ENCODE results near the gene ZNF385C.
"Not testable (repeated sequence)": the region's sequence is repeated elsewhere in the genome, so short reads cannot be mapped to it uniquely, and the experiment has no call there.

ZNF385C gene

GRCh38 chr17:42097691-42098631 is at the start of gene ZNF385C:
ZNF385C (minus strand) TSS chr17:42098473; CDS start chr17:42063056, 35,417 bp downstream.
- DNase-seq, result peak; percentile 48

- no peak for DNase-seq
Observed at GRCh38 chr17:42146911-42147607, 48.8 kb upstream of the ZNF385C start.

- not testable (repeated sequence) for DNase-seq
Observed at GRCh38 chr17:42143138-42143537, 44.9 kb upstream of the ZNF385C start.

- no peak for DNase-seq
Observed at GRCh38 chr17:42142371-42142896, 44.2 kb upstream of the ZNF385C start.

GRCh38 chr17:42141382-42141781 is 43.1 kb upstream of the ZNF385C start:
- DNase-seq, result no peak

GRCh38 chr17:42140690-42141089 is 42.4 kb upstream of the ZNF385C start:
- not testable (repeated sequence) for DNase-seq

GRCh38 chr17:42138749-42139492 is 40.6 kb upstream of the ZNF385C start:
- no peak for DNase-seq

- DNase-seq, result no peak
Observed at GRCh38 chr17:42136654-42137051, 38.4 kb upstream of the ZNF385C start.

- DNase-seq, result no peak
Observed at GRCh38 chr17:42135664-42136653, 37.7 kb upstream of the ZNF385C start.

- no peak for DNase-seq
Observed at GRCh38 chr17:42135151-42135550, 36.9 kb upstream of the ZNF385C start.

- peak; percentile 32 for DNase-seq
Observed at GRCh38 chr17:42133461-42134041, 35.3 kb upstream of the ZNF385C start.

GRCh38 chr17:42132941-42133340 is 34.7 kb upstream of the ZNF385C start:
- peak; percentile 44 for DNase-seq

GRCh38 chr17:42131981-42132432 is 33.7 kb upstream of the ZNF385C start:
- DNase-seq, result no peak

GRCh38 chr17:42131232-42131631 is 33.0 kb upstream of the ZNF385C start:
- no peak for DNase-seq

GRCh38 chr17:42130310-42130936 is 32.1 kb upstream of the ZNF385C start:
- no peak for DNase-seq

GRCh38 chr17:42129109-42129837 is 31.0 kb upstream of the ZNF385C start:
- no peak for DNase-seq

GRCh38 chr17:42127414-42127813 is 29.1 kb upstream of the ZNF385C start:
- no peak for DNase-seq

- no peak for DNase-seq
Observed at GRCh38 chr17:42126836-42127235, 28.6 kb upstream of the ZNF385C start.

GRCh38 chr17:42125565-42125964 is 27.3 kb upstream of the ZNF385C start:
- DNase-seq, result no peak

GRCh38 chr17:42124256-42124655 is 26.0 kb upstream of the ZNF385C start:
- DNase-seq, result no peak
